ENCODE results near the gene CYFIP1.

DNA sequence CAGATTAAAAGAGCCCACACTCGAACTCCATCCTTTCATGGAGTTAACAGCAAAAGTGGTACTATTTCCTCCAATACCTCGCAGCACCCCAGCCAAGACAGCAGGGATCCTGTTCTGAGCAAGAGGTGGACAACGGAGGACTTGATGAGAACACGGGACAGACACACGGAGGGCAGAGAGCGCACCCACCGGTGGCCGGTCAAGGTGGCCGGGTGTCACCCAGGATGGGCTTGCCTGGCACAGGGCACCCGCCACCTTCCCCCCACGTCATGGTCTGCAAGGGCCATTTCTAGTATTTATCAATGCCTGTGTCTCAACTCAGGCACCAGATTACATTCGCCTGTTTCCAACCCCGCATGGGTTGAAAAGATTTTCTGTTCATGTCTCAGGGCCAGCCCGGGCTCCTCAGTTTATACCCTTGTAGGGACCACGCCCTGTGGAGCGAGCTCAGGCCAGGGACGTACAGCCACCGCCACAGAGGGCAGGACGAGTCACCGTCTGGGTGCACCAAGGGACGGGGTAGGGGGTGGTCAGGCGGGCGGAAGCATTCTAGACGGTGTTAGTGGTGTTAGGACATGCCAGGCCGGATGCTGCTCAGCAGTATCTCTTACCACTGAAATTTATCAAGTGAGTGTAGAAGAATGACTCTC lies 64.2 kb downstream of the CYFIP1 start:
- TF ChIP-seq, protein P1, sequence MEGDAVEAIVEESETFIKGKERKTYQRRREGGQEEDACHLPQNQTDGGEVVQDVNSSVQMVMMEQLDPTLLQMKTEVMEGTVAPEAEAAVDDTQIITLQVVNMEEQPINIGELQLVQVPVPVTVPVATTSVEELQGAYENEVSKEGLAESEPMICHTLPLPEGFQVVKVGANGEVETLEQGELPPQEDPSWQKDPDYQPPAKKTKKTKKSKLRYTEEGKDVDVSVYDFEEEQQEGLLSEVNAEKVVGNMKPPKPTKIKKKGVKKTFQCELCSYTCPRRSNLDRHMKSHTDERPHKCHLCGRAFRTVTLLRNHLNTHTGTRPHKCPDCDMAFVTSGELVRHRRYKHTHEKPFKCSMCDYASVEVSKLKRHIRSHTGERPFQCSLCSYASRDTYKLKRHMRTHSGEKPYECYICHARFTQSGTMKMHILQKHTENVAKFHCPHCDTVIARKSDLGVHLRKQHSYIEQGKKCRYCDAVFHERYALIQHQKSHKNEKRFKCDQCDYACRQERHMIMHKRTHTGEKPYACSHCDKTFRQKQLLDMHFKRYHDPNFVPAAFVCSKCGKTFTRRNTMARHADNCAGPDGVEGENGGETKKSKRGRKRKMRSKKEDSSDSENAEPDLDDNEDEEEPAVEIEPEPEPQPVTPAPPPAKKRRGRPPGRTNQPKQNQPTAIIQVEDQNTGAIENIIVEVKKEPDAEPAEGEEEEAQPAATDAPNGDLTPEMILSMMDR (IDR thresholded peaks at IDR 0.05; ENCODE audit: low read depth, low read length, poor library complexity, severe bottlenecking), result no peak
- no peak for TF ChIP-seq EZH2phosphoT487 (IDR thresholded peaks at IDR 0.05; ENCODE audit: borderline replicate concordance, low read length)

Data from DOHH2 (cell line).